Anterior cingulate cortex (tissue), 58 donors: ENCODE results near the gene SLC22A14.
"Not testable (repeated sequence)": the region's sequence is repeated elsewhere in the genome, so short reads cannot be mapped to it uniquely, and the experiment has no call there.

ENCODE experiments used
- DNase-seq, 58 donors: peaks; one replicate each; lab custom pipeline; 2025; lab: John Stamatoyannopoulos, UW

SLC22A14 gene

DNA sequence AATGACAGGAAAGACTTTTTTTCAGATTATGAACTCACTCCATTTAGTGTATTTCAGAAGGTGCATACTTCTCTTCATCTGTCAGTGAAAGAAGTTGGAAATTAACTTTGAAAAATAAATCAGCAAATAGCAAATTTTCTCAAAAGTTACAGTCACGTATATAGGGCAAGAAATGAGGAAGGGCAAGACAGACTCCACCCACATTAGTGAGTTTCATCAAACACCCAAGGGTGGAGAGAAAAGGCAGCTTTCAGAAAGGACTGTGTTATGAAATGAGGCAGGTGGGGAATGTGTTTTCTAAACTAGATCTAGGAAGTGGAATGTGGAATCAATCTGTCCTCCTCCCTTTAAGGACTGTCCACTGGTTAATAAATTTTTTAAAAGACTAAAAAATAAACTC lies 13.6 kb upstream of the SLC22A14 start:
- no peak for DNase-seq

GRCh38 chr3:38270606-38271005 lies 11.5 kb upstream of the SLC22A14 start:
- no peak for DNase-seq

DNA sequence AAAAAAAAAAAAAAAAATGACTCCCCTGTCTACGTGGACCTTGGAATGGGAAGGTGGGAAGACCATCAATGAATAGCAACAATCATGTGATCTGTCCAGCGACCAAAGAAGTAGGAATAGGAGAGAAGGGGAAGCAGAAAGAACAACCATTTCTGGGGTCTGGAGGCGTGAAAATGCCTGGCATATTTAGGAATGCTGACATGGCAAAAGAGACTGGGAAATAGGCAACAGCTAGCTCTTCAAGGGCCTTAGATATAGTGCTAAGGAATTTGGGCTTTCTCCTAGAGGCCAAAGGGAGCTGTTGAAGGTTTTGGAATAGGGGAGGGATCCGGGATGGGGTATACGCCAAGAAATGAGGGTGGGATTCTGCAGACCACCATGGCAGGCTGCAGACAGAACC lies 10.5 kb upstream of the SLC22A14 start:
- no peak for DNase-seq

GRCh38 chr3:38274864-38275649 lies 7.0 kb upstream of the SLC22A14 start:
- no peak for DNase-seq

- DNase-seq: no peak
Observed at GRCh38 chr3:38275658-38276057, 6.4 kb upstream of the SLC22A14 start.

- no peak for DNase-seq
Observed at GRCh38 chr3:38276081-38276916, 5.8 kb upstream of the SLC22A14 start.

DNA sequence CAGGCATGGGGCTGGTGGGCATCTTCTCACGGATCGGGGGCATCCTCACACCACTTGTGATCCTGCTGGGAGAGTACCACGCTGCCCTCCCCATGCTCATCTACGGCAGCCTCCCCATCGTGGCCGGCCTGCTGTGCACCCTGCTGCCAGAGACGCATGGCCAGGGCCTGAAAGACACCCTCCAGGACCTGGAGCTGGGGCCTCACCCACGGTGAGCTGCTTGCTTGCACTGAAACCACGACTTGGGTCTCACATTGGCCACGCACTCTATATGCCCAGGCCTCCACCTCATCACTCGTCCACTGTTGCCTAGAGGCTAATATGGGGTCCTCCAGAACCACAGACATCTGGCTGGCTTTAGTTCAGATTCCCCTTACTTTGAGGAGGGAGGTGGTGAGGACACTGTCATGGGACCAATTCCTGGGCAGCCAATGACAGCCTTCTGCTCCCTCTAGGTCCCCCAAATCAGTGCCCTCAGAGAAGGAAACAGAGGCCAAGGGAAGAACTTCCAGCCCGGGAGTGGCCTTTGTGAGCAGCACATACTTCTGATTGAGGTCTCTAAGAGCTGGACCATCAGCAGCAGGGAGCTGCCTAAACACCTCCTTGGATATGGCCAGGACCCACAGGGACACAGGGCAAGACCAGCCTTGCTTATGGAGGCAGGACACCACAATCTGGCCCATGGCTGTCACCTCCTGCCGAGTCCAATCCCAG lies 5.0 kb upstream of the SLC22A14 start:
- DNase-seq: no peak

GRCh38 chr3:38278841-38279240 lies 3.3 kb upstream of the SLC22A14 start:
- no peak for DNase-seq

GRCh38 chr3:38283810-38284755 lies 2.0 kb downstream of the SLC22A14 start:
- no peak for DNase-seq

- DNase-seq: no peak
Observed at GRCh38 chr3:38284756-38285150, 2.7 kb downstream of the SLC22A14 start.

GRCh38 chr3:38289286-38290217 lies 7.5 kb downstream of the SLC22A14 start:
- DNase-seq: not testable (repeated sequence)

- DNase-seq: not testable (repeated sequence)
Observed at GRCh38 chr3:38297053-38297452, 15.0 kb downstream of the SLC22A14 start.

- no peak for DNase-seq
Observed at GRCh38 chr3:38297537-38297936, 15.4 kb downstream of the SLC22A14 start.

DNA sequence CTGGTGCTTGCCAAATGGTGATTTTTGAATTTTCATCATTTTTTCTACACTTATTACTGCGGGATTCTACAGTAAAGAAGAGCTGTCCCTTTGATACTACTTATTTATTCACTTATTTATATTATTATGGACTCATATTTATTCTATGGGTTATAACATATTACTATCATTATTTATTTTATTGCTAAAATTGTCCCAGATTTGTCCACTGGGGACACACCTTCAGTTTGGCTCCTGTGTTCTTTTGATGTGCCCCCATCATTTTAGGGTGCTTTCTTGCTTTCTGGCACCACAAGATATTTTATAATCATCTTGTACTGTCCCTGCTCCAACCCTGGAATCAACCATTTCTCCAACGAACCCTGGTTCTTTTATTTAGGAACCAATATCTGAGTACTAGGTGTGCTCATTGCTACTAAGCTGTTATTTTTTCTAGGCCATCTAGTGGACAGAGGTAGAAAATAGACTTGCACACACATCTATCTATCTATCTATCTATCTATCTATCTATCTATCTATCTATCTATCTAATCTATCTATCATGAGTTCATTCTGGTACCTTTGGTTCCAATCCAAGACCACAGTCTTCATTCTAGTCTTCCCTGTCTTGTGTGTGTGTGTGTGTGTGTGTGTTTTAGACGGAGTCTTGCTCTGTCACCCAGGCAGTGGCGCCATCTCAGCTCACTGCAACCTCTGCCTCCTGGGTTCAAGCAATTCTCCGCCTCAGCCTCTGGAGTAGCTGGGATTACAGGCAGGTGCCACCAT lies 16.0 kb downstream of the SLC22A14 start:
- DNase-seq: no peak

DNA sequence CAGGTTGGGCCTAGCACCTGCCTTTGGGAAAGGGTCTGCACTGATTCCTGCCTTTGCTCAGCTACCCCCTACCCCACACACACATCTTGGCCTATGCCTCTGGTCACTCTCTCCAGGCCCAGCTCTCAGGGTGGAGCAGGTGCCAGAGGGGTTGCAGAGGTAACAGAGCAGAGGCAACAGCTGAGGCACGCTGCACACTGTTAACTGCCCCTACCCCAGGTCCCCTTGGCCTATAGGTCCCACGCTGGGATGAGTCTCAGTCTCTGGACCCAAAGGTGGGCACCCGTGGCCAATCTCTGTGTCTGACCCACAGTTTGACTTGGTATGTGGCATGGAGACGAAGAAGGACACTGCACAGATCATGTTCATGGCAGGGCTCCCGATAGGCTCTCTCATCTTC lies 24.8 kb downstream of the SLC22A14 start:
- no peak for DNase-seq

DNA sequence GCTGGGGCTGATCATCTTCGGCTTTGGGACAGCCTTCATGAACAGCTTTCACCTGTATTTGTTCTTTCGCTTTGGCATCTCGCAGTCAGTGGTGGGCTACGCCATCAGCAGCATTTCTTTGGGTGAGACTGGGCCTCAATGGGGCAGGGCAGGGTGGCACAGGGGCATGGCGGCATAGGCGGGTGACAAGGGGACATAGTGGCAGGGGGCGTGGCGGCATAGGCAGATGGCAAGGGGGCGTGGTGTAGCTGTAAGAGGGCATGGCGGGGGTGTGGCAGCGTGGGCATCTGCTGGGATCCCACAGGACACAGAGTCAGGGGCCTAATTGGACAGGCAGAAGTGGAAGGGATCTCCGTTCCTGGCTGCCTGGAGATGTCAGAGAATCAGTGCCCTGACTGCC lies 25.5 kb downstream of the SLC22A14 start:
- no peak for DNase-seq

- DNase-seq: no peak
Observed at GRCh38 chr3:38308456-38308855, 26.4 kb downstream of the SLC22A14 start.

DNA sequence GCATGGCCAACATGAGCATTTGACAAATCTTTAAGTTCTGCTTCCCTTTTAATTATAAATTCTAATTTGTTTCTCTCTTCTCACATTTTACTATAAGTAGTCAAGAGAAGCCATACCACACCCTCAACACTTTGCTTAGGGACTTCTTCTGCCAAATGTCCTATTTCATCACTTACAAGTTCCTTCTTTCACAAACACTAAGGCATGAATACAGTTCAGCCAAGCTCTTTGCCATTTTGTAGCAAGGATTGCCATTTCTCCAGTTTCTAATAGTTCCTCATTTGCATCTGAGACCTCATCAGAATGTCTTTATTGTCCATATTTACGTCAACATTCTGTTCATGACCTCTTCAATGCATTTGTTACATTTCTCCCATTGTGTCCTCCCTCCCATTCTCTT lies 29.4 kb downstream of the SLC22A14 start:
- no peak for DNase-seq
